Cardiac fibroblast (primary cell): Measurements from ENCODE around the gene NAV1.

Experiments
- DNase-seq, 2 donors: peaks; one replicate each; pipeline versions ENCODE4 v3.0.0 to v3.0.0-alpha.2; 2010; ENCODE audit warnings: low read depth in 2 of 2
- H3K4me3 ChIP-seq, 2 donors: replicated peaks in 1 of 2; 1 replicate in 1 of 2; 2 replicates in 1 of 2; pipeline ENCODE4 v1.5.1; 2011; ENCODE audit warnings: low read depth in 2 of 2, low read length in 2 of 2, mild to moderate bottlenecking in 2 of 2, moderate library complexity in 1 of 2
- TF ChIP-seq, protein P1 (sequence below): IDR thresholded peaks from one replicate; pipeline ENCODE4 v1.5.1; 2011; ENCODE audit warnings: low read depth, mild to moderate bottlenecking, low read length, inconsistent platforms

The NAV1 gene

GRCh38 chr1:201539561-201540431 is 869 bp downstream of the NAV1 start:
- peak in 1 of 2 donors; percentile 64 for DNase-seq
- peak overlapping the region; percentile 71 to 77 for H3K4me3 ChIP-seq
- TF ChIP-seq, protein P1, sequence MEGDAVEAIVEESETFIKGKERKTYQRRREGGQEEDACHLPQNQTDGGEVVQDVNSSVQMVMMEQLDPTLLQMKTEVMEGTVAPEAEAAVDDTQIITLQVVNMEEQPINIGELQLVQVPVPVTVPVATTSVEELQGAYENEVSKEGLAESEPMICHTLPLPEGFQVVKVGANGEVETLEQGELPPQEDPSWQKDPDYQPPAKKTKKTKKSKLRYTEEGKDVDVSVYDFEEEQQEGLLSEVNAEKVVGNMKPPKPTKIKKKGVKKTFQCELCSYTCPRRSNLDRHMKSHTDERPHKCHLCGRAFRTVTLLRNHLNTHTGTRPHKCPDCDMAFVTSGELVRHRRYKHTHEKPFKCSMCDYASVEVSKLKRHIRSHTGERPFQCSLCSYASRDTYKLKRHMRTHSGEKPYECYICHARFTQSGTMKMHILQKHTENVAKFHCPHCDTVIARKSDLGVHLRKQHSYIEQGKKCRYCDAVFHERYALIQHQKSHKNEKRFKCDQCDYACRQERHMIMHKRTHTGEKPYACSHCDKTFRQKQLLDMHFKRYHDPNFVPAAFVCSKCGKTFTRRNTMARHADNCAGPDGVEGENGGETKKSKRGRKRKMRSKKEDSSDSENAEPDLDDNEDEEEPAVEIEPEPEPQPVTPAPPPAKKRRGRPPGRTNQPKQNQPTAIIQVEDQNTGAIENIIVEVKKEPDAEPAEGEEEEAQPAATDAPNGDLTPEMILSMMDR, result no peak

GRCh38 chr1:201540846-201541735 is 2.2 kb downstream of the NAV1 start:
- TF ChIP-seq, protein P1, result no peak
- H3K4me3 ChIP-seq, result peak overlapping the region in 1 of 2 donors; percentile 71

DNA sequence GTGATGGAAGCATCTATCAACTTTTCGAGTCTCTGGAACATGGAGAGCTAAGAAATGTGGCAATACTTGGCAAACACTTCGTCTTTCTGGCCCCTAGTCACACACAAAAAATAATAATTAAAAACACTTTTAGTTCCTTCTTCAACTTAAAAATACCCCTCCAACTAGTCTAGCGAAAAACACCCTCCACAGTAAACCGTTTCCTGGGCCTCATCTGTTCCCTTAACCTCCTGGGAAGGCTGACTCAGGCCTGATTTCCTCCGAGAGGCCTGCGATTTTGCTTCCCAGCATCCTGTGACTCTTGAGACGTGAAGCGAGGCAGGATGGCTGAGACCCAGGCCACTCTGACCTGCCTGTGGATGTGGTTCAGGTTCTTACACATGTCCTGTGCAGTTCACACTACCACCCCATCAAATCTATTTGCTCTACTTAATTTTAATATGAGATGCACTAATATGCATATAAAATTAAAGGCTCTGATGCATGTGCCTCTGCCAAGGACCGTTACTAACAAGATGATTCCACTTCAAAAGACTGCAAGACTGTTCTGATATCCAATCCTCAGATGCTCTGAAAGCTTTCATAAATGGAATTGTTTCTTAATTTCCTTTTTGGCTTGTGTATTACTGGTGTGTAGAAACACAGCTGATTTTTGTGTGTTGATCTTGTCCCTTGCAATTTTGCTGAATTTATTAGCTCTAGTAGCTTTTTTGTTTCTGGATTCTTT is 3.5 kb downstream of the NAV1 start:
- TF ChIP-seq, protein P1, result no peak
- H3K4me3 ChIP-seq, result peak overlapping the region in 1 of 2 donors; percentile 32
- DNase-seq, result peak; percentile 68 to 90

More at GRCh38 chr1:201540846-201541735, 2.2 kb downstream of the NAV1 start:
- DNase-seq, result no peak

- no peak overlapping the region for H3K4me3 ChIP-seq
- no peak for DNase-seq
- TF ChIP-seq, protein P1, result no peak
Measured at GRCh38 chr1:201543871-201544642, 5.1 kb downstream of the NAV1 start.

- TF ChIP-seq, protein P1, result no peak
- H3K4me3 ChIP-seq, result no peak overlapping the region
- no peak for DNase-seq
Measured at GRCh38 chr1:201544710-201545109, 5.8 kb downstream of the NAV1 start.
